Measurements from ENCODE around the gene WDR44. TPM values are rescaled to one million over a fixed set of nuclear protein-coding genes. Genes with fewer than 3 reads are reported as not detected.

Gene WDR44
- total and polyA plus RNA-seq, 2 of the 4 experiments (the other 2 are of a cell fraction), result 10.0 to 11.8 TPM

GRCh38 chrX:118484216-118484903 is 138.5 kb downstream of the WDR44 start:
- Histone ChIP-seq H2BK15ac (ENCODE audit: low read depth, low read length) (no peak overlapping the region; the same call in 2 of the 3 replicates), H2AFZ (replicated peaks; ENCODE audit: low read length, poor library complexity) (peak overlapping the region; percentile 51), H4K20me1 (ENCODE audit: insufficient read depth, low read length) (no peaks in the 10 kb centered on the region), H2AK9ac (replicated peaks; ENCODE audit: low read depth, low read length, poor library complexity) (no peak overlapping the region), H3K56ac (ENCODE audit: extremely low read depth, insufficient read depth, low read length) (peak overlapping the region; percentile 21; the same call in 1 of the 2 replicates), H2BK5ac (ENCODE audit: low read depth, low read length, poor library complexity, severe bottlenecking) (peak overlapping the region; percentile 87), H3K4ac (ENCODE audit: low read depth, low read length) (no peak overlapping the region; the same call in 1 of the 2 replicates), H4K8ac (ENCODE audit: low read depth in 2 of 2, low read length in 2 of 2) (peak overlapping the region in 1 of 2 experiments; percentile 91; a peak in 2 of 4 replicates), H3K14ac (replicated peaks; ENCODE audit: low read depth, low read length) (no peak overlapping the region), H3K9me3 (ENCODE audit: control insufficient read depth, insufficient read depth, low read length) (no peaks in the 10 kb centered on the region), H3K4me2 (ENCODE audit: low read depth, low read length) (peak overlapping the region; percentile 76; the same call in 1 of the 2 replicates), H3K27me3 (ENCODE audit: control insufficient read depth, insufficient read depth, low read length) (no peaks in the 10 kb centered on the region), H3K79me1 (ENCODE audit: low read depth in 1 of 2, low read length in 2 of 2) (no peaks in the 10 kb centered on the region), H3K9me1 (ENCODE audit: insufficient read depth, low read length) (no peaks in the 10 kb centered on the region), H3K18ac (ENCODE audit: low read depth, low read length) (peak overlapping the region; percentile 94; the same call in 1 of the 2 replicates), H3K36me3 (ENCODE audit: control insufficient read depth, insufficient read depth, low read length) (no peaks in the 10 kb centered on the region), H3K23ac (ENCODE audit: low read depth, low read length) (no peak overlapping the region), H3K4me1 (ENCODE audit: control insufficient read depth, insufficient read depth, low read length) (peaks cover 4% of the 10 kb centered on the region; the same call in 1 of the 2 replicates), H3K27ac (ENCODE audit: insufficient read depth, low read length) (peak overlapping the region; percentile 80; the same call in 1 of the 2 replicates), H2AK5ac (ENCODE audit: low read depth, low read length) (no peak overlapping the region), H2BK120ac (ENCODE audit: low read depth, low read length) (peak overlapping the region; percentile 78; the same call in 1 of the 2 replicates), H2BK20ac (ENCODE audit: low read depth, low read length) (0 out of 2 replicates have a peak overlapping the region, but pooled peaks have one; percentile 52), H3K9ac (ENCODE audit: low read depth, low read length) (peak overlapping the region; percentile 56; the same call in 1 of the 2 replicates), H3K4me3 (ENCODE audit: insufficient read depth, low read depth, low read length) (no peak overlapping the region), H4K5ac (ENCODE audit: low read depth, low read length) (peak overlapping the region; percentile 84; the same call in 1 of the 2 replicates), H4K91ac (ENCODE audit: insufficient read depth, low read depth, low read length) (no peak overlapping the region)
- no TSS peak for BruUV-seq (replicated peaks)
- POLR2A ChIA-PET (ENCODE audit: unreplicated experiment), result no interaction called here
- CTCF ChIA-PET, result no interaction called here
- intact Hi-C loops (cut with micrococcal nuclease), result no loop called here
- WGBS, 2 experiments (ENCODE audit: extremely low coverage in 2 of 2, insufficient read length in 1 of 2), result no CpG with 5 or more reads among the region's 9 CpGs
- DNase-seq, result peak; percentile 20
- in situ Hi-C loops (cut with MboI; ENCODE audit: low sequenced_read_pairs), result no loop called here
- dilution Hi-C loops (cut with HindIII; ENCODE audit: low sequenced_read_pairs, unreplicated experiment), result no loop called here
- ATAC-seq (ENCODE audit: low read depth), result peak; percentile 78
- no peak for TF ChIP-seq CEBPB (IDR thresholded peaks at IDR 0.05; ENCODE audit: low read depth, low read length)
- TF ChIP-seq ELK1 (IDR thresholded peaks at IDR 0.05; ENCODE audit: borderline replicate concordance, low read depth, low read length), result no peak
- no peak for TF ChIP-seq MAFK (IDR thresholded peaks at IDR 0.05; ENCODE audit: low read depth, low read length)
- no peak for TF ChIP-seq POLR2A (IDR thresholded peaks at IDR 0.05; ENCODE audit: low read depth, low read length)
- TF ChIP-seq NFE2L2 (IDR thresholded peaks at IDR 0.05; ENCODE audit: low read depth, low read length), result no peak
- TF ChIP-seq CTCF (conservative IDR thresholded peaks at IDR 0.05; ENCODE audit: low read depth, low read length), result no peak
- no peak for TF ChIP-seq MXI1 (IDR thresholded peaks at IDR 0.05; ENCODE audit: borderline replicate concordance, low read depth, low read length)
- no peak for TF ChIP-seq FOS (IDR thresholded peaks at IDR 0.05; ENCODE audit: low read depth, low read length)
- TF ChIP-seq USF2 (IDR thresholded peaks at IDR 0.05; ENCODE audit: low read depth, low read length), result no peak
- no peak for TF ChIP-seq CHD1 (IDR thresholded peaks at IDR 0.05; ENCODE audit: low read depth, low read length)
- no peak for TF ChIP-seq RAD21 (IDR thresholded peaks at IDR 0.05; ENCODE audit: low read length)
- no peak for TF ChIP-seq SMC3 (IDR thresholded peaks at IDR 0.05; ENCODE audit: low read depth, low read length)
- TF ChIP-seq RFX5 (IDR thresholded peaks at IDR 0.05; ENCODE audit: low read depth, low read length), result no peak
- TF ChIP-seq RCOR1 (IDR thresholded peaks at IDR 0.05; ENCODE audit: insufficient replicate concordance, low read length), result no peak
- TF ChIP-seq BHLHE40 (IDR thresholded peaks at IDR 0.05; ENCODE audit: low read depth, low read length), result no peak

All from IMR-90 (cell line).